K562 (cell line): ENCODE measurements around the gene ACSL6.

ENCODE experiments used
- CTCF ChIP-seq, 3 experiments: IDR thresholded peaks in 2 of 3; conservative IDR thresholded peaks in 1 of 3; 2 replicates each; pipeline ENCODE4 v1.5.1; 2011 to 2012; ENCODE audit warnings: low read length in 3 of 3, mild to moderate bottlenecking in 3 of 3, control low read depth in 2 of 3, improper control_type of control experiment in 1 of 3, inconsistent platforms in 1 of 3, low read depth in 1 of 3, mixed read lengths in 1 of 3, moderate library complexity in 1 of 3; ENCODE audit not compliant: insufficient read depth in 2 of 3
- ELF1 ChIP-seq: fragments of 200-800 bp; sonication (Bioruptor generic); IDR thresholded peaks from 2 replicates; pipeline ENCODE4 v1.6.1; 2016; ENCODE audit warnings: missing genetic modification characterization, missing compliant biosample characterization
- EP300 ChIP-seq: IDR thresholded peaks from 2 replicates; pipeline ENCODE4 v1.6.1; 2012; ENCODE audit warnings: low read length, improper control_type of control experiment
- ZZZ3 ChIP-seq: fragments of 450-650 bp; IDR thresholded peaks from 2 replicates; pipeline ENCODE4 v1.6.1; 2016; ENCODE audit warnings: antibody characterized with exemption, mild to moderate bottlenecking, moderate library complexity

- no peak for TF ChIP-seq ELF1 (tag)
- TF ChIP-seq EP300 = no peak
- TF ChIP-seq ZZZ3 = no peak
- no peak for TF ChIP-seq CTCF (IDR thresholded peaks at IDR 0.05 in 2 of 3, conservative IDR thresholded peaks at IDR 0.05 in 1 of 3; ENCODE audit: insufficient read depth in 2 of 3, low read depth in 1 of 3, low read length in 3 of 3)
These were observed 26.3 kb downstream of the ACSL6 start for GRCh38 chr5:131984956-131985665.
